ENCODE measurements around the gene WDR70.
"Not testable (repeated sequence)": the region's sequence is repeated elsewhere in the genome, so short reads cannot be mapped to it uniquely, and the experiment has no call there.

WDR70 gene

DNA sequence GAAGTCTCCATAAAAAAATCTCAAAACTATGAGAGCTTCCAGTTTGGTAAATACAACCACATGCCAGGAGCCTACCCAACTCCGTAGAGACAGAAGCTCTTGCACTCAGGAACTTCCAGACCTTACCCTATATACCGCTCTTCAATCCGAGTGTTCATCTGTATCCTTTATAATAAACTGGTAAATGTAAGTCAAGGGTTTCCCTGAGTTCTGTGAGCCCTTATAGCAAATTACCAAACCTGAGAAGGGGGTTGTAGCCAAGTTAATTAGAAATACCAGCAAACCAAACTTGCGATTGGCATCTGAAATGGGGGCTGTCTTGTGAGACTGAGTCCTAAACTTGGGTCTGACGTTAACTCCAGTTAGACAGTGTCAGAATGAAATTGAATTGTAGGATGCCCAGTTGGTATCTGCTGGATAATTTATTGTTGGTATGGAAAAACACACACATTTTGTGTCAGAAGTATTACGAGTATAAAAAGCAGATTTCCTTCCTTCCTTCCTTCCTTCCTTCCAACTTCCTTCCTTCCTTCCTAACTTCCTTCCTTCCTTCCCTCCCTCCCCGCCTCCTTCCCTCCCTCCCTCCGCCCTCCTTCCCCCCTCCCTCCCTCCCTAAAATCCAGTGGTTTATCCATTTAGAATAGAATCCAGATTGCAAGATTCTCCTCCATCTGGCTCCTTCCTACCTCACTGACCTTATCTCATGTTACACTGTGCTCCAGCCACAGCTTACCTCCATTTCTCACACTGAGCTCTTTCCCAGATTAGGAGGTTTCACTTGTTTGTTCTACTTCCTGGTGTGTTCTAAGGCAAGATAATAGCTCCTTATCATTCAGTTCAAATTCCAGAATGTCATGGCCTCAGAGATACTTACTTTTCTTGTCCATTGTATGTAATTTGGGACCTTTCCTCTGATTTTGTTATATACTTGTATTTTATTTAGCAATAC, 196.7 kb downstream of the WDR70 start:
- DNase-seq, result no peak

DNA sequence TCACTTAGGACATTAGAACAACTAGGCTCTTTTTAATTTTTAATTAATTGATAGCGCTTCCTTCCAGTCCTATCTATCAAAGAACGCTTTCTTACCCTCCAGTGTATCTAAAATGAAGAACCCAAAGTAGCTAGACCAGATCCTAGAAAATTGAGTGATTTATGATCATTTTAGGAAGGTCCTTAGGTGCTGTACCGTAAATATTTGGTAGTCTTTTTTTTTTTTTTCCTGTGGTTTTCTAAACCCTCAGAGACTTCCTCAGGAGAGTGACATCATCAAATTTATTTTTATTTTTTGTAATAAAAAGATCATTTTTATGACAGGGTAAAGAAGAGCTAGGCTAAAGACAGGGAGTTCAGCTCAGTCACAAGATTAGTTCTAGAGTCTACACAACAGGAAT, 197.4 kb downstream of the WDR70 start:
- DNase-seq, result no peak

DNA sequence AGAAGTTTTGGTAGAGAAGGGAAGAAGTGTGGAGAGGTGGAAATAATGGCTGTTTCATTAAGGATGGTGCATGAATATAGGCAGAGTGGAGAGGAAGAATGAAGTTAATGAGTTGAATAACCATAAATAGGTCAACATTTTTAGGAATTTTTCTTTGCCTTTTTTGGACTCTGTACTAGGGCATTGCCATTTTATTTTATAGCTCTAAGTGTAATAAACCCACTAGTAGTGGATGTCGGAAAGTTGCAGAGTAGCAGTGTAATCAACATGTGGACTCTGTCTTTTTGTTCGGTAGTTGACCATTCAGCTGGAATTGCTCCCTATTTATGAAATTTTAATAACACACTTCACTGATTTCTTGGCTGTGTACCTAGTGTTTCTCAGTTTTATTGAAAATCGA, 199.1 kb downstream of the WDR70 start:
- DNase-seq, result no peak

DNA sequence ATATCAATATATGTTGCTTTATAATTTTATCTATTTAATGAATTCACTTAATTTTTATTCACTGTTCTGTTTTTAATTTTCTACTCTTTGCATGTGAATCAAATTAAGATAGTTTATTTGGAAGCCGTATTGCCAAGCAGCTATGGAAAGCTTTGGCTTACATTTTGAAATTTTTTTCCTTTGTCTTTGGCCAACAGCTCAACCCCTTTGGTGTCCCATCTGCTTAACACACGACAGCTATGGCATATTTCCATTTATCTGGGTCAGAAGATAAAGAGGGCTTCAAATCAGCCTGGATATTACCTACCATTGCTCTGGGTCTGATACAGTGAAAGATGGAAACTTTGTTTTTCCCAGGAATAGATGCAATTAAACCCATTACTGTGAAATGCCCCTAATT, 201.0 kb downstream of the WDR70 start:
- DNase-seq, result no peak

DNA sequence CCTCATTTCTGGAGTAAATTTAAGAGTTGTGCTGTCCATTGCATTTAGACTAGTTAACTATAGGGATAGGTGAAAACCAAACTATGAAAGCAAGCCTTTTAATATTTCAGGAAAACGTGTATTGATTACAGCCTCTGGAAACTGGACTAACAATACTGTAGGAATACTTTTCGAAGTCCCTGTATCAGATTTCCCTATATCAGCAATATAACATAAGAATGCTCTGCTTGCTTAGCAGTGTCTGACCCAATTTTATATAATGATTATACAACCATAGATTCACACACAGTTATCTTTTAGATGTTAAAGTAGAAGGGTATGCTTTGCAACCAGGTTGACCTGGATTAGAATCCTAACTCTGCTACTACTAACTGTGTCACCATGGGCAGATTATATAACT, 203.1 kb downstream of the WDR70 start:
- DNase-seq, result no peak

DNA sequence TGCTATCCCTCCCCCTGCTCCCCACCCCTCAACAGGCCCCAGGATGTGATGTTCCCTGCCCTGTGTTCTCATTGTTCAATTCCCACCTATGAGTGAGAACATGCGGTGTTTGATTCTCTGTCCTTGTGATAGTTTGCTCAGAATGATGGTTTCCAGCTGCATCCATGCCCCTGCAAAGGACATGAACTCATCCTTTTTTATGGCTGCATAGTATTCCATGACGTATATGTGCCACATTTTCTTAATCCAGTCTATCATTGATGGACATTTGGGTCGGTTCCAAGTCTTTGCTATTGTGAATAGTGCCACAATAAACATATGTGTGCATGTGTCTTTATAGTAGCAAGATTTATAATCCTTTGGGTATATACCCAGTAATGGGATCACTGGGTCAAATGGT, 214.2 kb downstream of the WDR70 start:
- not testable (repeated sequence) for DNase-seq

DNA sequence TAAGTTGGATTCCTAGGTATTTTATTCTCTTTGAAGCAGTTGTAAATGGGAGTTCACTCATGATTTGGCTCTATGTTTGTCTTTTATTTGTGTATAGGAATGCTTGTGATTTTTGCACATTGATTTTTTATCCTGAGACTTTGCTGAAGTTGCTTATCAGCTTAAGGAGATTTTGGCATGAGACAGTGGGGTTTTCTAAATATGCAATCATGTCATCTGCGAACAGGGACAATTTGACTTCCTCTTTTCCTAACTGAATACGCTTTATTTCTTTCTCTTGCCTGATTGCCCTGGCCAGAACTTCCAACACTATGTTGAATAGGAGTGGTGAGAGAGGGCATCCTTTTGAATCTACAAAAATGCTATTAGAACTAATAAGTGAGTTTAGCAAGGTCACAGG, 215.7 kb downstream of the WDR70 start:
- DNase-seq, result not testable (repeated sequence)

DNA sequence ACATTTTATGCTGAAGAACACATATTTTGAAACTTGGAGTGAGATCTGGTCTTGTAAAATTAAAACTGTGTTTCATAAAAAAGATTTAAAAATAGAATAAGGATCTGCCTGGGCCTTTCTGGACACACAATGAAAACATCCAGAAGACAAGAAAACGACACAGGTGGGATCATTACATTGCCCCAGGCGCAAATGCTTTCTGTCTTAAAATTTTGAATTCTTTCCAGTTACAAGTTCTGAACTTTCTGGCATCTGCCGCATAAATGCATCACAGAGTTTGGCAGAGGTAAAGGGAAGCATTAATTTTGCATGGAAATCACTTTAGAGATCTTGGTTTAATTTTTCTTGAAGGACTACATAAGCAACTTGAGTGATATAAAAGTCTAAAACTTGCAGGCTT, 219.6 kb downstream of the WDR70 start:
- no peak for DNase-seq

DNA sequence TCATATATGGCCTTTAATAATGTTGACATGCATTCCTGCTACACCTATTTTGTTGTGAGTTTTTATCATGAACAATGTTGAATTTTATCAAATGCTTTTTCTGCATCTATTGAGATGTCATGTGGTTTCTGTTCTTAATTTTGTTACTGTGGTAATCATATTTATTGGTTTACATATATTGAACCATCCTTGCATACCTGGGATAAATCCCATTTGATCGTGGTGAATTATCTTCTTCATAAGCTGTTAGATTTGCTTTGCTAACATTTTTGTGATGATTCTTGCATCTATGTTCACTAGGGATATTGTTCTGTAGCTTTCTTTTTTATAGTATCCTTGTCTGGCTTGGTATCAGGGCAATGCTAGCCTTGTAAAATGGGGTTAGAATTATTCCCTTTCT, 222.0 kb downstream of the WDR70 start:
- no peak for DNase-seq

DNA sequence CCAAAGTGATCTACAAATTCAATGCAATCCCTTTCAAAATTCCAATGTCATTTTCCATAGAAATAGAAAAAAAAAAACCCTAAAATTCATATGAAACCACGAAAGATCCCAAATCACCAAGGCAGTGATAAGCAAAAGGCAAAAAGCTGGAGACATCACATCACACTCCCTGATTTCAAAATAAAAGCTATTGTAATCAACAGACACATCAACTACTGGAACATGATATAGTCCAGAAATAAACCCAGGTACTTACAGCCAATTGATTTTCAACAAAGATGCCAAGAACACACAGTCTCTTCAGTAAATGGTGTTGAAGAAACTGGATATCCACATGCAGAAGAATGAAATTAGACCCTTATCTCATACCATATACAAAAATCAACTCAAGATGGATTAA, 224.0 kb downstream of the WDR70 start:
- DNase-seq, result no peak

DNA sequence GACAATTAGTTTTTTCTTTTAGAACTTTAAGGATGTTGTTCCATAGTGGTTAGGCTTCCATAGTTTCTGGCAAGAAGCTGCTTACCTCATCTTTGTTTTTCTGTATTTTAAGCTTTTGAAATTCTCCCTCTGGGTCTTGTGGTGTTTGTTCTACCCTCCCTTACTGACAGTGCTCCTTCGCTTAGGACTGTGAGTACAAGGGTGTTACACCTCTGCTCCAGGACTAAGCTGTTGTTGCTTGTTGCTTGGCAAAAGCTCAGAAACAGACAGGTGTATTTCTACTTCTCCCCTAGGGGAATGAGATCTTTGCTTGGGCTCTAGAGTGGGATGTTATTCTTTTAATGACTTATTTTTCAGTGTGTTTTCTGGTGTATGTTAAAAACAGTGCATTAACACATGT, 225.2 kb downstream of the WDR70 start:
- DNase-seq, result no peak

DNA sequence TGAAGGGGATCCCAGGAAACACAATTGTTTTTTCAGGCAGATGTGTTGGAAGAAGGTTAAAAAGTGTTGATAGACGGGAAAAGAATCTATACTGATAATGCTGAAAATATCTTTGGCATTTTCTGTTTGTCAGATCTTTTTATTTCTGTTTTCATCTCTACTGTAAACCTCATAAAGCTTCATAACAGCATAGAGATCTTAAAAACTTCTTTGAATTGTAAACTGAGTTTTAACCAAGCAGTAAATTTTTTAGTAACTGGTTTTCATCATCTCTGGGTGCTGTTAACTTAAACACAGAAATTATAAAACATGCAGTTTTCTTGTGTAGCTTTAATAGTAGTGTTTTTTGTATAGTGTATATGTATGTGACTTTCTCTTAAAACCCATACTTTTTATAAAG, 227.0 kb downstream of the WDR70 start:
- DNase-seq, result peak; percentile 6

DNA sequence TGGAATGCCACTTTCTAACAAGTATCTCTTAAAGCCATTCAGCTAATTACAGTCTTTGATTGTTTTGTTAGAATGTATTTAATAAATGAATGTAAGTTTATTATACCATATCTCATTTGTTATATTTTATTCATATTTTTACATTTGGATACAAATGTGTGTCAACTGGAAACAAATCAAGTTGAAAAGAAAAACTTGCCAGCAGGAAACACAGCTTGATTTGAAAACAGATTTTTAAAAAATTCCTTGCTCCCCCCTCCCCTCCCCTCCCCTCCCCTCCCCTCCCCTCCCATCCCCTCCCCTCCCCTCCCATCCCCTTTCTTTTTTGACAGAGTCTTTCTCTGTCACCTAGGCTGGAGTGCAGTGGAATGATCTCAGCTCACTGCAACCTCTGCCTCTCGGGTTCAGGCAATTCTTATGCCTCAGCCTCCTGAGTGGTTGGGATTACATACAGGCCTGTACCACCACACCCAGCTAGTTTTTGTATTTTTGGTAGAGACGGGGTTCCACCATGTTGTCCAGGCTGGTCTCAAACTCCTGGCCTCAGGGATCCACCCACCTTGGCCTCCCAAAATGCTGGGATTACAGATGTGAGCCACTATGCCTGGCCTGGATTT, 227.6 kb downstream of the WDR70 start:
- DNase-seq, result no peak

DNA sequence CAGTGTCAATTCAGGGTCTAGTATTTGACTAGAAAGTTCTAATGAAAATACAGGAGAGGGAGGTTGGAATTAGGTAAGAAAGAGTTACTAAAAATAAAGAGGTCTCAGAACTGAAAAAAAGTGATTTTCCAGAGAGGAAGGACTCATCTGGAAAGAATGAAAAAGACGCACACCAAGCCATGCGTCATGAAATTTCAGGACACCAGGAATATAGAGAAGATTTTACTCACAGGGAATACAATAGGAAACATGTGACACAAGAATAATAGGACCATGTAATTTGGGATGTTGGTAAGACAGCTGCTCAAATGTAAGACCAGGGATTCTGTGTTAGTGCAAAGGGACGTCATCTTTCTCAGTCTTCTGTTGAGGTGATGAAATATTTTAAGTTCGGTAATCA, 236.1 kb downstream of the WDR70 start:
- DNase-seq, result peak; percentile 97

DNA sequence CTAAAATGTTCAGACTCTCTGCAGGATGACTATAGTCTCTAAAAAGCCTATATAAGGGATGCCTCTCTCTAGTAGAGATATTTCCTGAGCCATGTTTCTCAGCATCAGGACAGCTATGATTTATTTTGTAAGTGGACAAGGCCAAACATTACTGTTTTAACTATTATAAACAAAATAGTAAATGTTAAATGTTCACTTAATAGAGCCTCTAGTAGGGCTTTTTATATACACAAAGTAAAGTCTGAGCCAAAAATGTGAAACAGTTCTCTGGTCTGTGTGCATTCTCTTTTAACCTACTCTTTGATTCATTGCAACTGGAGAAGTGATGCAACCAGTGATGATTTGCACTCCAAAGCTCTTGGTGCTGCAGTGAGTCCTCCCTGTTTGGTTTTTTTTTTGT, 240.2 kb downstream of the WDR70 start:
- DNase-seq, result peak; percentile 45

DNA sequence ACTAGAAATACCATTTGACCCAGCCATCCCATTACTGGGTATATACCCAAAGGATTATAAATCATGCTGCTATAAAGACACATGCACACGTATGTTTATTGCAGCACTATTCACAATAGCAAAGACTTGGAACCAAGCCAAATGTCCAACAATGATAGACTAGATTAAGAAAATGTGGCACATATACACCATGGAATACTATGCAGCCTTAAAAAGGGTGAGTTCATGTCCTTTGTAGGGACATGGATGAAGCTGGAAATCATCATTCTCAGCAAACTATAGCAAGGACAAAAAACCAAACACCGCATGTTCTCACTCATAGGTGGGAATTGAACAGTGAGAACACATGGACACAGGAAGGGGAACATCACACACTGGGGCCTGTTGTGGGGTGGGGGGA, 243.2 kb downstream of the WDR70 start:
- DNase-seq, result not testable (repeated sequence)

DNA sequence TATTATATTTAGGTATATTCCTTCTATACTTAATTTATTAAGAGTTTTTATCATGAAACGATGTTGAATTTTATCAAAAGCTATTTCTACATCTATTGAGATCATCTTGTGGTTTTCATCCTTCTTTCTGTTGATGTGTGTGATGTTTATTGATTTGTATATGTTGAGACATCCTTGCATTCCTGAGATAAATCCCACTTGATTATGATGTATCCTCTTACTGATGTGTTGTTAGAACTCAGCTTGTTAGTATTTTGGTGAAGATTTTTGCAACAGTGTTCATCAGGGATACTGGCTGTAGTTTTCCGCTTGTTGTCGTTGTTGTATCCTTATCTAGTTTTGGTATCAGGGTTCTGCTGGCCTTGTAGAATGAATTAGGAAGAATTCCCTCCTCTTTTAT, 247.1 kb downstream of the WDR70 start:
- no peak for DNase-seq

DNA sequence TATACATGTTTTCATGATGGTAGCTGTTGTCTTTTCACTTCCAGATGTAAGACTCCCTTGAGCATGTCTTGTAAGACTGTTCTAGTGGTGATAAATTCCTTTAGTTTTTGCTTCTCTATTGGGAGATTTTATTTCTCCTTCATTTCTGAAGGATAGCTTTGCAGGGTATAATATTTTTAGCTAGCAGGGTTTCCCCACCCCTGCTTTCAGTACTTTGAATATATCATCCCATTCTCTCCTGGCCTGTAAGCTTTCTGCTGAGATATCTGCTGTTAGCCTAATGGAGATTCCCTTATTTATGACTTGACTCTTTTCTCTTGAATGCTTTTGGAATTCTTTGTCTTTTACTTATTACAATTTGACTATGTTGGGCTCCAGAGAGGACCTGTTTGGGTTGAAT, 249.8 kb downstream of the WDR70 start:
- no peak for DNase-seq

DNA sequence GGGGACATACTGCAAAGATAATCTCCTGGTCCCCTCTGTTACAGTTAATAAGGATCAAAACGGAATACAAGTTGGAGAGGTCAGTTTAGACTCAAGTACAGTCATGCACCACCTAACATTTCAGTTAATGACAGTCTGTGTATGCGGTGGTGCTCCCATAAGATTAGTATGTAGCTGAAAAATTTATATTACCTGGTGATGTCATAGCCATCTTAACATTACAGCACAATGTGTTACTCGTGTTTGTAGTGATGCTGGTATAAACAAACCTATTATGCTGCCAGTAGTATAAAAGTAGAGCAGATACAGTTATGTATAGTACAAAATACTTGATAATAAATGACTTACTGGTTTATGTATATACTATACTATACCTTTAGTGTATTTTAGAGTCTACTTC, 252.8 kb downstream of the WDR70 start:
- no peak for DNase-seq

DNA sequence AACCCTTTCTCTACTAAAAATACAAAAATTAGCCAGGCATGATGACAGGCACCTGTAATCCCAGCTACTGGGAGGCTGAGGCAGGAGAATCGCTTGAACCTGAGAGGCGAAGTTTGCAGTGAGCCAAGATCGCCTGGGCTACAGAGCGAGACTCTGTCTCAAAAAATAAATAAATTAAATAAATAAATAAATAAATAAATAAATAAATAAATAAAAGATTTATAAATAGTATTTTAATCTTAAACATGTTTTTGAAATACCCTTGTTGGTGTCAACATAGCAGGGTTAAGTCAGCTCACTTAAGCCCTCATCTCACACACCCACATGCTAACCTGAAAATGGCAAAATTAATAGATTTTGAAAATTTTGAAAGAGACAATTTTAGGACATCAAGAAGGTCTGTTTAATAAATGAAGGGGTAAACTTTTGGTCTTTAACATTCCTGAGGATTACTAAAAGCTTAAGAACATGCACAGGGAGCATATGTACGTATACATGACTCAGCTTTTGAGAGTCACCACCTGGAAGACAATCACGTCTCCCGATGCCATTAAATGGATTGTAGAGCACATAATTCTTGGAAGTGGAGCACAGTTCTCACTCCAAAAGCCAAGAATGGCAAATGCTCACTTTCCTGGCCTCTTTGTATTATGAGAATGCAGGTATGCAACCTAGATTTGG, 258.2 kb downstream of the WDR70 start:
- no peak for DNase-seq

DNA sequence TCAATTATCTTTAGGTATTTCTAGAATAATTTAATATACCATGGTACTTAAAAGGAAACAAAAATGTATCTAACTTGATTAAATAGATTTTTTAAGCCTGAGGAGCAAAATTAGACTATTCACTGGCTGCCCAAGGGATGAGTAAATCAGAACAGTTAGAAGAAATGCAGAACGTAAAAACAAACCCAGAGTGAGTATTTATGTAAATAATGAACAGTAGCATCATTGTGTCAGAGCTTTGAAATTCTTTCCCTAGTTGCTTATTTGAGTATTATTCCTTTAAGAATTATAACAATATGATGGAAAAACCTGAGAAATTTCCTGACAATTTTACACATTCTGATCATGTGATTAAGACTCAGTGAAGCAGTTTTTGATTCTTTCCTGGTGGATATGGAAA, 259.8 kb downstream of the WDR70 start:
- DNase-seq, result peak; percentile 56

DNA sequence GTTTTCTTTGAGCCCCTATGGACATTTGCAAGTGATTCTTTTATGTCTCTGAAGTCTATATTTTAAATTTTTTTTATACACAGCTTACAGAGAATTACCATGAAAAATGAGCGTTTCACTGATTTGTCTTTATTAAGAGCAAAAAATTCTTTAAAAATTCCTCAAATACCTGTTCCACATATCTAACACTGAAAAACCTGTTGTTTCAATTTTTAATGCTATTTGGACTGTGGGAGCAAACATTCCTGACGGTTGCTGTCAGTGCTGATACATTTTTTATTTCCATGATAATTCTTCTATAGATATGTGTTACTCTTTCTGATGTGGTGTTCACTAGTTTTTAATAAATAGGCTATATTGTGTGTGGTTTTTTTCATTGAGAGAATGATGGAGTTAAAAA, 261.0 kb downstream of the WDR70 start:
- peak; percentile 46 for DNase-seq

DNA sequence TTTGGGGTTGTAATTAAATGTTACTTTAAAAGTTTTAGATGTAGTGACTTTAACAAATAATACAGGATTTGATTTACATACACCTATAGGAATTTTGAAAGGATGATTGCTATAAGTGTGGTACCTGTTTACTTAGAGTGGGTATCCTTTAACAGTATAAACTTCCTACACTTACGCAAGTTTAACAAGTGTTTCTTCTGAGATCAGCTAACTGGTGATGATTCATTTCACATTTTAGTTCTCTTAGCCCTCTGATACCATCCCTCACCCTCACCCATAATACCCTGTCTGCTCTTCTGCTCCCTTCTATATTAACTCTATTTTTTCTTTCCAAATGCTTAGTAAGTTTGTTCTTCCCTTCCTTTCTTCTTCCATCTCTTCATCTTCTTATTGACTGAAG, 262.8 kb downstream of the WDR70 start:
- DNase-seq, result no peak

DNA sequence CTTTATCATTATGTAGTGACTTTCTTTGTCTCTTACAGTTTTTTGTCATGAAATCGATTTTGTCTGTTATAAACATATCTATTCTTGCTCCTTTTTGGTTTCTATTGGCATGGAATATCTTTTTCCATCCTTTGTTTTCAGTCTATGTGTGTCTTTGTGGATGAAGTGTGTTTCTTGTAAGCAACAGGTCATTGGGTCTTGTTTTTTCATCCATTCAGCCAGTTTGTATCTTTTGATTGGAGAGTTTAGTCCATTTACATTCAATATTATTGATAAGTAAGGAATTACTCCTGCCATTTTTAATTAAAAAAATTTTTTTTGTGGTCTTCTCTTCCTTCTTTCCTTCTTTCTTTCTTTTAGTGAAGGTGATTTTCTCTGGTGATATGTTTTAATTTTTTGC, 266.6 kb downstream of the WDR70 start:
- DNase-seq, result no peak

Measured in fibroblast of skin of back (primary cell).